IMR-90 (cell line): ENCODE measurements around the gene APCDD1L. TPM values are rescaled to one million over a fixed set of nuclear protein-coding genes. Genes with fewer than 3 reads are reported as not detected.
A peak's percentile ranks its signal among the peaks of the same experiment; 100 is the strongest.

Experiments
- ATAC-seq: fragments of 200-7000 bp; cut with Tn5 transposase; 2 replicates; pipeline ENCODE4 v1.9.1; 2020; ENCODE audit warnings: low read depth, mild to moderate bottlenecking, moderate library complexity
- BruUV-seq: library from RNA; stranded (reverse); fragments of 400-500 nt; replicated peaks from 2 replicates; lab custom pipeline; 2021; lab: Mats Ljungman, UMichigan
- CTCF ChIA-PET: fragments of 300-600 bp; formaldehyde crosslinking; extraction: SDS; loops from one replicate; lab custom pipeline; 2021; ENCODE audit warnings: antibody characterized with exemption; lab: Yijun Ruan, JAX
- POLR2A ChIA-PET: fragments of 300-600 bp; sonication (Branson Sonifier 250); formaldehyde crosslinking; loops from one replicate; lab custom pipeline; 2022; ENCODE audit warnings: antibody characterized with exemption; ENCODE audit not compliant: unreplicated experiment; lab: Charles Lee
- DNase-seq: peaks from one replicate; pipeline ENCODE4 v3.0.0; 2013
- H2AFZ ChIP-seq: replicated peaks from 2 replicates; pipeline ENCODE3; 2013; ENCODE audit warnings: low read length, mild to moderate bottlenecking; ENCODE audit not compliant: poor library complexity
- H2AK5ac ChIP-seq: 2 replicates; pipeline ENCODE4 v1.6.1; 2013; ENCODE audit warnings: low read depth, low read length, inconsistent platforms
- H2AK9ac ChIP-seq: replicated peaks from 2 replicates; pipeline ENCODE3; 2013; ENCODE audit warnings: mild to moderate bottlenecking, low read depth, low read length, moderate library complexity; ENCODE audit not compliant: poor library complexity
- H2BK120ac ChIP-seq: 2 replicates; pipeline ENCODE4 v1.6.1; 2013; ENCODE audit warnings: low read depth, low read length, inconsistent platforms
- H2BK15ac ChIP-seq: 3 replicates; pipeline ENCODE4 v1.6.1; 2013; ENCODE audit warnings: low read depth, low read length, inconsistent platforms
- H2BK20ac ChIP-seq: 2 replicates; pipeline ENCODE4 v1.6.1; 2013; ENCODE audit warnings: low read depth, mild to moderate bottlenecking, inconsistent platforms, low read length, moderate library complexity
- H2BK5ac ChIP-seq: 2 replicates; pipeline ENCODE4 v1.6.1; 2013; ENCODE audit warnings: mild to moderate bottlenecking, low read depth, low read length, inconsistent platforms; ENCODE audit not compliant: poor library complexity, severe bottlenecking
- H3K14ac ChIP-seq: replicated peaks from 2 replicates; pipeline ENCODE4 v1.6.1; 2013; ENCODE audit warnings: low read depth, low read length, inconsistent platforms
- H3K18ac ChIP-seq: 2 replicates; pipeline ENCODE4 v1.6.1; 2013; ENCODE audit warnings: low read depth, low read length, control low read depth
- H3K23ac ChIP-seq: 2 replicates; pipeline ENCODE4 v1.6.1; 2013; ENCODE audit warnings: low read depth, low read length, inconsistent platforms
- H3K27ac ChIP-seq: 2 replicates; pipeline ENCODE4 v1.5.1; 2013; ENCODE audit warnings: mild to moderate bottlenecking, control low read depth, low read length; ENCODE audit not compliant: insufficient read depth
- H3K27me3 ChIP-seq: 2 replicates; pipeline ENCODE4 v1.6.1; 2013; ENCODE audit warnings: low read length; ENCODE audit not compliant: control insufficient read depth, insufficient read depth
- H3K36me3 ChIP-seq: 2 replicates; pipeline ENCODE4 v1.6.1; 2013; ENCODE audit warnings: low read length, mixed read lengths; ENCODE audit not compliant: control insufficient read depth, insufficient read depth
- H3K4ac ChIP-seq: 2 replicates; pipeline ENCODE4 v1.6.1; 2013; ENCODE audit warnings: low read depth, low read length, inconsistent platforms
- H3K4me1 ChIP-seq: 2 replicates; pipeline ENCODE4 v1.6.1; 2013; ENCODE audit warnings: low read length, mixed read lengths; ENCODE audit not compliant: control insufficient read depth, insufficient read depth
- H3K4me2 ChIP-seq: 2 replicates; pipeline ENCODE4 v1.6.1; 2013; ENCODE audit warnings: low read depth, mild to moderate bottlenecking, control low read depth, low read length, moderate library complexity
- H3K4me3 ChIP-seq: 2 replicates; pipeline ENCODE4 v1.5.1; 2013; ENCODE audit warnings: low read depth, mild to moderate bottlenecking, control low read depth, low read length, moderate library complexity; ENCODE audit not compliant: insufficient read depth
- H3K56ac ChIP-seq: 2 replicates; pipeline ENCODE4 v1.6.1; 2013; ENCODE audit warnings: low read length, inconsistent platforms; ENCODE audit not compliant: insufficient read depth; ENCODE audit errors: extremely low read depth
- H3K79me1 ChIP-seq, 2 experiments: 2 replicates each; pipeline ENCODE4 v1.6.1; 2013; ENCODE audit warnings: low read length in 2 of 2, inconsistent platforms in 1 of 2, low read depth in 1 of 2
- H3K9ac ChIP-seq: 2 replicates; pipeline ENCODE4 v1.6.1; 2013; ENCODE audit warnings: low read depth, low read length, control low read depth
- H3K9me1 ChIP-seq: 2 replicates; pipeline ENCODE4 v1.6.1; 2013; ENCODE audit warnings: low read length, inconsistent platforms; ENCODE audit not compliant: insufficient read depth
- H3K9me3 ChIP-seq: 2 replicates; pipeline ENCODE4 v1.6.1; 2013; ENCODE audit warnings: low read length; ENCODE audit not compliant: control insufficient read depth, insufficient read depth
- H4K20me1 ChIP-seq: 2 replicates; pipeline ENCODE4 v1.6.1; 2013; ENCODE audit warnings: low read length, inconsistent platforms; ENCODE audit not compliant: insufficient read depth
- H4K5ac ChIP-seq: 2 replicates; pipeline ENCODE4 v1.6.1; 2013; ENCODE audit warnings: mild to moderate bottlenecking, low read depth, low read length, control low read depth
- H4K8ac ChIP-seq, 2 experiments: 2 replicates each; pipeline ENCODE4 v1.6.1; 2013; ENCODE audit warnings: low read depth in 2 of 2, low read length in 2 of 2, control low read depth in 1 of 2, inconsistent platforms in 1 of 2
- H4K91ac ChIP-seq: 2 replicates; pipeline ENCODE4 v1.6.1; 2013; ENCODE audit warnings: low read depth, low read length, inconsistent platforms; ENCODE audit not compliant: insufficient read depth
- BHLHE40 ChIP-seq: fragments of 150-350 bp; IDR thresholded peaks from 2 replicates; pipeline ENCODE4 v1.6.1; 2016; ENCODE audit warnings: mild to moderate bottlenecking, low read depth, low read length
- CEBPB ChIP-seq: IDR thresholded peaks from 2 replicates; pipeline ENCODE4 v1.6.1; 2012; ENCODE audit warnings: low read depth, low read length, improper control_type of control experiment
- POLR2A ChIP-seq: IDR thresholded peaks from 2 replicates; pipeline ENCODE4 v1.6.1; 2012; ENCODE audit warnings: mild to moderate bottlenecking, low read depth, low read length
- RCOR1 ChIP-seq: IDR thresholded peaks from 2 replicates; pipeline ENCODE4 v1.6.1; 2012; ENCODE audit warnings: mild to moderate bottlenecking, low read length, improper control_type of control experiment; ENCODE audit not compliant: insufficient replicate concordance
- WGBS, 2 experiments: methylation state at CpG; one replicate each; pipeline versions ENCODE4 v1.1.5 to v1.1.7; 2013; ENCODE audit warnings: missing lambda C conversion rate in 2 of 2; ENCODE audit not compliant: insufficient read length in 1 of 2; ENCODE audit errors: extremely low coverage in 2 of 2; 5-methylcytosine and 5-hydroxymethylcytosine counted together
- dilution Hi-C: fragments of 300-500 bp; cut with HindIII; formaldehyde crosslinking; loops from one replicate; pipeline ENCODE4 v1.14.3; 2018; ENCODE audit warnings: low sequenced_read_pairs; ENCODE audit not compliant: unreplicated experiment
- in situ Hi-C: fragments of 300-500 bp; cut with MboI; formaldehyde crosslinking; loops from 3 replicates; pipeline ENCODE4 v1.14.3; 2019; ENCODE audit warnings: low sequenced_read_pairs, inconsistent platforms, mixed read lengths
- intact Hi-C: fragments of 100-400 bp; cut with micrococcal nuclease; formaldehyde crosslinking; loops from 2 replicates; pipeline ENCODE4 v1.10.0; 2022
- polyA plus RNA-seq, 3 experiments: library from polyadenylated mRNA; depleted of rRNA; stranded (reverse); fragments of >200 nt; gene quantifications; 2 replicates each; pipeline ENCODE4 v1.2.3, GENCODE V29; 2012; ENCODE audit warnings: low replicate concordance in 1 of 3
- total RNA-seq: library from RNA; depleted of rRNA; stranded (reverse); fragments of >200 nt; gene quantifications from 2 replicates; pipeline ENCODE4 v1.2.3, GENCODE V29; 2012
- TF ChIP-seq, protein P1 (sequence below): fragments of 150-350 bp; IDR thresholded peaks from 2 replicates; pipeline ENCODE4 v1.6.1; 2017; ENCODE audit warnings: mild to moderate bottlenecking, antibody characterized with exemption, low read length, low read depth
- TF ChIP-seq, protein P2 (sequence below): conservative IDR thresholded peaks from 2 replicates; pipeline ENCODE4 v1.5.1; 2012; ENCODE audit warnings: mild to moderate bottlenecking, low read depth, low read length, improper control_type of control experiment

Gene APCDD1L
- total and polyA plus RNA-seq, 2 of the 4 experiments (the other 2 are of a cell fraction): 2.5 to 18.3 TPM

GRCh38 chr20:58433029-58433647 is 82.1 kb downstream of the APCDD1L start:
- dilution Hi-C loops: no loop called here
- Histone ChIP-seq H3K4ac (no peak overlapping the region), H2BK20ac (no peak overlapping the region), H4K8ac (no peak overlapping the region), H4K91ac (no peak overlapping the region), H3K9me3 (no peaks in the 10 kb centered on the region), H2AFZ (no peak overlapping the region), H3K36me3 (peaks cover 9% of the 10 kb centered on the region; the same call in 1 of the 2 replicates), H3K4me1 (peaks cover 21% of the 10 kb centered on the region), H3K79me1 (peaks cover 58 to 89% of the 10 kb centered on the region in 2 experiments), H2BK5ac (peak overlapping the region; percentile 6), H2BK15ac (no peak overlapping the region), H3K27me3 (no peaks in the 10 kb centered on the region), H3K14ac (peak overlapping the region; percentile 42; the same call in 1 of the 2 replicates), H3K4me2 (no peak overlapping the region), H4K20me1 (peaks cover 66% of the 10 kb centered on the region), H4K5ac (no peak overlapping the region; the same call in 1 of the 2 replicates), H2AK9ac (no peak overlapping the region), H2BK120ac (no peak overlapping the region), H3K23ac (peak overlapping the region; percentile 54; the same call in 1 of the 2 replicates), H2AK5ac (no peak overlapping the region; the same call in 1 of the 2 replicates), H3K4me3 (no peak overlapping the region), H3K18ac (peak overlapping the region; percentile 24; the same call in 1 of the 2 replicates), H3K9ac (no peak overlapping the region), H3K9me1 (peaks cover 39% of the 10 kb centered on the region), H3K56ac (no peak overlapping the region), H3K27ac (peak overlapping the region; percentile 69; the same call in 1 of the 2 replicates)
- ChIA-PET POLR2A (no interaction called here), CTCF (no interaction called here)
- in situ Hi-C loops: loop anchor here (10.0 kb wide), 1 partner anchor 198 kb away; no protein-coding TSS in a partner anchor
- no CpG with 5 or more reads among the region's 2 CpGs for WGBS, 2 experiments
- no peak for ATAC-seq
- BruUV-seq: no TSS peak
- DNase-seq: no peak
- intact Hi-C loops: loop anchor here (5.0 kb wide), 1 partner anchor 196 kb away; no protein-coding TSS in a partner anchor
- no peak for TF ChIP-seq BHLHE40
- TF ChIP-seq RCOR1: no peak
- TF ChIP-seq, protein P1, sequence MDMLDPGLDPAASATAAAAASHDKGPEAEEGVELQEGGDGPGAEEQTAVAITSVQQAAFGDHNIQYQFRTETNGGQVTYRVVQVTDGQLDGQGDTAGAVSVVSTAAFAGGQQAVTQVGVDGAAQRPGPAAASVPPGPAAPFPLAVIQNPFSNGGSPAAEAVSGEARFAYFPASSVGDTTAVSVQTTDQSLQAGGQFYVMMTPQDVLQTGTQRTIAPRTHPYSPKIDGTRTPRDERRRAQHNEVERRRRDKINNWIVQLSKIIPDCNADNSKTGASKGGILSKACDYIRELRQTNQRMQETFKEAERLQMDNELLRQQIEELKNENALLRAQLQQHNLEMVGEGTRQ: no peak
- no peak for TF ChIP-seq CEBPB
- TF ChIP-seq POLR2A: no peak
- TF ChIP-seq, protein P2, sequence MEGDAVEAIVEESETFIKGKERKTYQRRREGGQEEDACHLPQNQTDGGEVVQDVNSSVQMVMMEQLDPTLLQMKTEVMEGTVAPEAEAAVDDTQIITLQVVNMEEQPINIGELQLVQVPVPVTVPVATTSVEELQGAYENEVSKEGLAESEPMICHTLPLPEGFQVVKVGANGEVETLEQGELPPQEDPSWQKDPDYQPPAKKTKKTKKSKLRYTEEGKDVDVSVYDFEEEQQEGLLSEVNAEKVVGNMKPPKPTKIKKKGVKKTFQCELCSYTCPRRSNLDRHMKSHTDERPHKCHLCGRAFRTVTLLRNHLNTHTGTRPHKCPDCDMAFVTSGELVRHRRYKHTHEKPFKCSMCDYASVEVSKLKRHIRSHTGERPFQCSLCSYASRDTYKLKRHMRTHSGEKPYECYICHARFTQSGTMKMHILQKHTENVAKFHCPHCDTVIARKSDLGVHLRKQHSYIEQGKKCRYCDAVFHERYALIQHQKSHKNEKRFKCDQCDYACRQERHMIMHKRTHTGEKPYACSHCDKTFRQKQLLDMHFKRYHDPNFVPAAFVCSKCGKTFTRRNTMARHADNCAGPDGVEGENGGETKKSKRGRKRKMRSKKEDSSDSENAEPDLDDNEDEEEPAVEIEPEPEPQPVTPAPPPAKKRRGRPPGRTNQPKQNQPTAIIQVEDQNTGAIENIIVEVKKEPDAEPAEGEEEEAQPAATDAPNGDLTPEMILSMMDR: no peak
